ENCODE measurements around the gene STXBP5. TPM values are rescaled to one million over a fixed set of nuclear protein-coding genes. Genes with fewer than 3 reads are reported as not detected.
A peak's percentile ranks its signal among the peaks of the same experiment; 100 is the strongest.

Gene STXBP5
- total and polyA plus RNA-seq, 2 donors = 16.1 to 16.8 TPM

DNA sequence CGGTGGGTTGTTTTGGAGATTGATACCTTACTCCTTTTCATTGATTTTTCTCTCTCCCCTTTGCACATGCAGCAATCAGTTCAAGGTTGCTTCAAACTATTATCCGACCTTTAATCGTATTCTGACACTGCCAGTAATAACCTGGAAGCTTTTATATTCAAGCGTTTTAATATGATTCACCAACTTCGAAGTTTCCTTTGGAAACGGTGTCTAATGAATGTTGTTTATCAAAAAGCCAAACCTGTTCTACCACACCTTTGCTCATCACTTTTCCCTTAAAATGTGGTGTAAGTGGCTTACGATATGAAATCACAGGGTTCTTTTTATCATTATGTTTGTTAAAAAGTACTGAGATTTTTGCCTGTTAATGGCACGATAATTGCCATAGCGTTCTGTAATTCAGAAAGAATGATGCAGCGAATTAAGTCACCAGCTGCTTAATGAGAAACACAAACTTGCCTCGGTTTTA is 660 bp downstream of the STXBP5 start:
- Histone ChIP-seq H3K27me3 (ENCODE audit: control insufficient read depth in 2 of 2, insufficient read depth in 1 of 2, low read length in 1 of 2) (no peaks in the 10 kb centered on the region), H3K4me3 (ENCODE audit: low read length in 2 of 2) (peak overlapping the region; percentile 86 to 95), H3K4me1 (ENCODE audit: control insufficient read depth in 2 of 2, insufficient read depth in 2 of 2, low read length in 2 of 2) (peaks cover 2 to 7% of the 10 kb centered on the region in 2 donors), H3K9me3 (ENCODE audit: control insufficient read depth in 2 of 2, insufficient read depth in 1 of 2, low read length in 1 of 2) (no peaks in the 10 kb centered on the region), H3K27ac (ENCODE audit: low read depth in 1 of 2, low read length in 1 of 2) (no peak overlapping the region), H3K36me3 (ENCODE audit: control insufficient read depth in 2 of 2, insufficient read depth in 2 of 2, low read length in 1 of 2) (no peaks in the 10 kb centered on the region)
- WGBS = 5% methylated on average over 11 of the region's 11 CpGs
- DNase-seq (ENCODE audit: low read depth in 6 of 9, low spot score in 9 of 9) = peak in 1 of 9 donors; percentile 11

DNA sequence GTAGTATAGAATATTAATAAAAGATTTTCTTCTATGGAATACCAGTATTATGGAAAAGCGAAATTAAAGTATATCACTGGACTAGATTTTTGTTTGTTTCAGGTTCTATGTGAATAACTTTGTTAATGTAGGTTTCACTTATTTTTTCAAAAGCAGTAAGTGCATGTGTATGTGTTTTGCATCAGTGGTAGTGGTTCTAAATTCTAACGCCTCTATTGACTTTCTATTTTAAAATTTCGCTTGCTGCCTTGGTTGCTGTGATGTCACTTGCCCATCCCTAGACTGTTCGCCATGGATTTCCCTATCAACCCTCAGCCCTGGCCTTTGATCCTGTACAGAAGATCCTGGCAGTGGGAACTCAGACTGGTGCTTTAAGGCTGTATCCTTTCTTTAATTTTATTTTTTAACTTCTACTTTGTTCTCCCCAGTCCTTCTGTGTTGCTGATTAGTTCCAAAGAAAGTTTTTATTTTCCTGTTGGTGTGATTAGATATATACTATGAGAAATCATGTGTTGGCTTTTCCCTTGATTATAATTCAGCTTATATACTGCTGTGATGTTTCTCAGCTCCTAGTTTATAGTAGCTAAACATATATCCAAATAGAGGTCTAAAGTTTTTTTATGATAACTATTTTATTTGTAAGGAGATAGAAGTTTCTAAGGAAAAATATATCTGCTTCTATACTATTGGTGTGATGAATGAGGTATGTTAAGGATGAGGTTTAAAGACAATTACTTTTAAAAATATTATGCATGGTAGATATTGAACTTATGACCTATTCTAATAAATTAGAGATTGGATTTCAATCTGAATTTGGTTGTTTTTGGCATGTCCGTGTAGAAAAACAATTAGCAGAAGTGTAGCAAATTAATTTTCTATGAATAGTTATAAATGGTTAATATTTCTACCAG is 1.7 kb downstream of the STXBP5 start:
- peaks cover 2 to 7% of the 10 kb centered on the region in 2 donors for H3K4me1 ChIP-seq (ENCODE audit: control insufficient read depth in 2 of 2, insufficient read depth in 2 of 2, low read length in 2 of 2)
- H3K27ac ChIP-seq (ENCODE audit: low read depth in 1 of 2, low read length in 1 of 2) = no peak overlapping the region
- no peaks in the 10 kb centered on the region for H3K27me3 ChIP-seq (ENCODE audit: control insufficient read depth in 2 of 2, insufficient read depth in 1 of 2, low read length in 1 of 2)
- H3K36me3 ChIP-seq (ENCODE audit: control insufficient read depth in 2 of 2, insufficient read depth in 2 of 2, low read length in 1 of 2) = no peaks in the 10 kb centered on the region
- no peak for DNase-seq (ENCODE audit: low read depth in 6 of 9, low spot score in 9 of 9)
- no peaks in the 10 kb centered on the region for H3K9me3 ChIP-seq (ENCODE audit: control insufficient read depth in 2 of 2, insufficient read depth in 1 of 2, low read length in 1 of 2)
- 86% methylated on average over 5 of the region's 5 CpGs for WGBS
- H3K4me3 ChIP-seq (ENCODE audit: low read length in 2 of 2) = peak overlapping the region in 1 of 2 donors; percentile 19

DNA sequence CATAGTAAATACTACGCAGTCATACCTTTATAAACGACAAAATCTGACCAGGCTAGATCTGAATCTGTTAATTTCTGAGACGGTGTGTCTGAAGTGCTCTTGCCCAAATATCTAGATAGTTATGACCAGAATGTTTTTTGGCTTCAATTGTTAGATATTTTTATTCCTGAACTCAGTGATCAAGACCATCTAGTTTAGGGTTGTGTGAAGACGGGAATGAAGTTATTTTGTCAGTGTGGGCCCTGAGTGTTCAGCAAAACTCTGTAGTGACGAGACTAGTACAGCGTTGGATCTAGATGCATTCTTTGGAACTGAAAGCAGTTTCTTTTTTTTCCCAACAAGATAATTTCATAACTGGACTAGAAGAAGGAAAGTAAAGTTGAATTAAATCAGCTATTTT is 3.1 kb downstream of the STXBP5 start:
- Histone ChIP-seq H3K4me1 (ENCODE audit: control insufficient read depth in 2 of 2, insufficient read depth in 2 of 2, low read length in 2 of 2) (peaks cover 2 to 3% of the 10 kb centered on the region in 2 donors), H3K36me3 (ENCODE audit: control insufficient read depth in 2 of 2, insufficient read depth in 2 of 2, low read length in 1 of 2) (no peaks in the 10 kb centered on the region), H3K27me3 (ENCODE audit: control insufficient read depth in 2 of 2, insufficient read depth in 1 of 2, low read length in 1 of 2) (no peaks in the 10 kb centered on the region), H3K27ac (ENCODE audit: low read depth in 1 of 2, low read length in 1 of 2) (no peak overlapping the region), H3K9me3 (ENCODE audit: control insufficient read depth in 2 of 2, insufficient read depth in 1 of 2, low read length in 1 of 2) (no peaks in the 10 kb centered on the region), H3K4me3 (ENCODE audit: low read length in 2 of 2) (no peak overlapping the region)
- WGBS = 99% methylated on average over 6 of the region's 6 CpGs
- no peak for DNase-seq (ENCODE audit: low read depth in 6 of 9, low spot score in 9 of 9)

- H3K27me3 ChIP-seq (ENCODE audit: control insufficient read depth in 2 of 2, insufficient read depth in 1 of 2, low read length in 1 of 2) = no peaks in the 10 kb centered on the region
- no peak for DNase-seq (ENCODE audit: low read depth in 6 of 9, low spot score in 9 of 9)
- no peaks in the 10 kb centered on the region for H3K36me3 ChIP-seq (ENCODE audit: control insufficient read depth in 2 of 2, insufficient read depth in 2 of 2, low read length in 1 of 2)
- H3K9me3 ChIP-seq (ENCODE audit: control insufficient read depth in 2 of 2, insufficient read depth in 1 of 2, low read length in 1 of 2) = no peaks in the 10 kb centered on the region
- no peak overlapping the region for H3K4me3 ChIP-seq (ENCODE audit: low read length in 2 of 2)
- WGBS = 97% methylated on average over 4 of the region's 4 CpGs
- no peak overlapping the region for H3K27ac ChIP-seq (ENCODE audit: low read depth in 1 of 2, low read length in 1 of 2)
- H3K4me1 ChIP-seq (ENCODE audit: control insufficient read depth in 2 of 2, insufficient read depth in 2 of 2, low read length in 2 of 2) = peaks cover 2 to 3% of the 10 kb centered on the region in 2 donors
These were observed 3.9 kb downstream of the STXBP5 start for GRCh38 chr6:147207837-147208754.

DNA sequence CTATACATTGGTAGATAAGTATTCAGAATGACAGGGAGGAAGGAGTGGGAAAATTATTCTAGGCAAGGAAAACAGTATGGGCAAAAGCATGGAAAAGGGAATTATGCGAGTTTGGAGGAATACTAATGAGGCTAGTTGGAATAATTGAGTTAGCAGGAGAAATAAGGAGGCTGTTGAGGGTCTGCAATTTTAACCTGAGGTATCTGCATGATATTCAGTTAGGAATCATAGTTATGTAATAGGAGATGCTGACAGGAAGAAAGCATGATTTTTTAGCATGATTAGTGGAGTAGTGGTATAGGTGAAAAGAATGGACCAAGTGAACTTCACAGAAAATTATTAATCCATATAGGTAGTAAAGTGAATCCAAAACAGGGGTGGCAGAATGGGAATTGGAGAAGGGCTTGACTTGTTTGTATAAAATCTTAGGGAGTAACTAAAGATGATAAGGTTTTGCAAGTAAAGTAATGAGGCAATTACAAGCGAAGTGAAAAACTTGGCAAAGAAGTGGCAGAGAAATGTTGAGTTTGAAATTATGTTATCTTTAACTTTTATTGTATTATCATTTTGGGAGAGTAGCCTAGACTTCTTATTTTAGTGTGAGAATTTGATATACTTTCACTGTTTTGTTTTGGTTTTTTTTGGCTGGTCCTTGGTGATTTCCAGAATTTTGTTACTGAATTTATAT is 5.7 kb downstream of the STXBP5 start:
- Histone ChIP-seq H3K27me3 (ENCODE audit: control insufficient read depth in 2 of 2, insufficient read depth in 1 of 2, low read length in 1 of 2) (no peaks in the 10 kb centered on the region), H3K36me3 (ENCODE audit: control insufficient read depth in 2 of 2, insufficient read depth in 2 of 2, low read length in 1 of 2) (no peaks in the 10 kb centered on the region), H3K4me1 (ENCODE audit: control insufficient read depth in 2 of 2, insufficient read depth in 2 of 2, low read length in 2 of 2) (peaks cover 2 to 3% of the 10 kb centered on the region in 2 donors), H3K9me3 (ENCODE audit: control insufficient read depth in 2 of 2, insufficient read depth in 1 of 2, low read length in 1 of 2) (no peaks in the 10 kb centered on the region), H3K27ac (ENCODE audit: low read depth in 1 of 2, low read length in 1 of 2) (no peak overlapping the region), H3K4me3 (ENCODE audit: low read length in 2 of 2) (no peak overlapping the region)
- 96% methylated on average over 2 of the region's 2 CpGs for WGBS
- DNase-seq (ENCODE audit: low read depth in 6 of 9, low spot score in 9 of 9) = no peak

DNA sequence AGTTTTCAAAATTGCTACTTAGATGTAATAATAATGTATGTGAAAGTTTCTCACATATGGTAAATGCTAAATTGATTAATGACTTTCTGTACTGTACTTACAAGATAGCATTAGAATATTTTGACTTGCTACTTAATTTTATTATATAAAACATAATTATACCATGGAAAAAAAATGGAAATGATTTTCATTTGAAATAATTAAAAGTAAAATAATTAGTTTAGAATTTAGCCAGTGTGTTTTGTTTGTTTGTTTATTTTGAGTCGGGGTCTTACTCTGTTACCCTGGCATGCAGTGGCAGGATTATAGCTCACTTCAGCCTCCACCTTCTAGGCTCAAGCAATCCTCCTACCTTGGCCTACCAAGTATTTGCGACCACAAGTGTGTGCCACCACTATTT is 7.1 kb downstream of the STXBP5 start:
- Histone ChIP-seq H3K4me3 (ENCODE audit: low read length in 2 of 2) (no peak overlapping the region), H3K9me3 (ENCODE audit: control insufficient read depth in 2 of 2, insufficient read depth in 1 of 2, low read length in 1 of 2) (no peaks in the 10 kb centered on the region), H3K27me3 (ENCODE audit: control insufficient read depth in 2 of 2, insufficient read depth in 1 of 2, low read length in 1 of 2) (no peaks in the 10 kb centered on the region), H3K27ac (ENCODE audit: low read depth in 1 of 2, low read length in 1 of 2) (no peak overlapping the region), H3K36me3 (ENCODE audit: control insufficient read depth in 2 of 2, insufficient read depth in 2 of 2, low read length in 1 of 2) (peaks cover 0 to 3% of the 10 kb centered on the region in 2 donors), H3K4me1 (ENCODE audit: control insufficient read depth in 2 of 2, insufficient read depth in 2 of 2, low read length in 2 of 2) (no peaks in the 10 kb centered on the region)
- over 99% methylated on average over 2 of the region's 2 CpGs for WGBS
- DNase-seq (ENCODE audit: low read depth in 6 of 9, low spot score in 9 of 9) = no peak

DNA sequence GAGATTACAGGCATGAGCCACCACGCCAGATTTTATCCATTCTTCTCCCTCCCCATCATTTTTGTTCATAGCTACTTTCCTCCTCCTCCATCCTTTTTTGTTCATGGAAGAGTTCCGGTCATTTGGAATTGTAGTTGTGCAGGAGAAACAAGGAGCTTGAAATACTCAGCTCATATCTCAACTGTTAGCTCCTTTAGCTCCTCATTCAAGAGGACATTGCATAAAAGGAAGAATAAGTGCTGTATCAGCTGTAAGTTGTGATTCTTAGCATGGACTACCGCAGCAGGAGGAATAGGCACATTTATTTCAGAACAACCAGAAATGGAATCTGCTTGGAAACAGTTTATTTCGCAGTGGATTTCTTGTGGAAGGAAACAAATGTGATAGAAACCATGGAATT is 7.6 kb downstream of the STXBP5 start:
- Histone ChIP-seq H3K9me3 (ENCODE audit: control insufficient read depth in 2 of 2, insufficient read depth in 1 of 2, low read length in 1 of 2) (no peaks in the 10 kb centered on the region), H3K4me1 (ENCODE audit: control insufficient read depth in 2 of 2, insufficient read depth in 2 of 2, low read length in 2 of 2) (no peaks in the 10 kb centered on the region), H3K36me3 (ENCODE audit: control insufficient read depth in 2 of 2, insufficient read depth in 2 of 2, low read length in 1 of 2) (peaks cover 0 to 3% of the 10 kb centered on the region in 2 donors), H3K4me3 (ENCODE audit: low read length in 2 of 2) (no peak overlapping the region), H3K27ac (ENCODE audit: low read depth in 1 of 2, low read length in 1 of 2) (no peak overlapping the region), H3K27me3 (ENCODE audit: control insufficient read depth in 2 of 2, insufficient read depth in 1 of 2, low read length in 1 of 2) (no peaks in the 10 kb centered on the region)
- WGBS = 97% methylated on average over 4 of the region's 4 CpGs
- DNase-seq (ENCODE audit: low read depth in 6 of 9, low spot score in 9 of 9) = no peak

DNA sequence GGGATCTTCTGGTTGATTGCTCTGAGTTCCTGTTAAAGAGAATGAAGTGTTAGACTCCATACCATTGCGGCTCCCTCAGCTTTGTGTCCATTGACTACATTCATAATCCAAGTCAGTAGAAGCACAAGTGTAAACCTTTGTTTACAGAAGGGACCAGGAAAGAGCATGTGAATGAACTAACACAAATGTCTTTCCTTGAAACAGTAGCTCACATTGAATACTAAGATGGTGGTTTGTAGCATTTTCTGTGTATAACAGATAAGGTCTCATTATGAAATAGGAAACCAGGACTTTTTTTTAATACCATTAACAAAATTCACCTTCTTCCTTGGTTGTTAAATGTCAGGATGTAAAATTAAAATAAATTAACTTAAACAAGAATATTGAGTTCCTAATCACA is 8.4 kb downstream of the STXBP5 start:
- Histone ChIP-seq H3K4me1 (ENCODE audit: control insufficient read depth in 2 of 2, insufficient read depth in 2 of 2, low read length in 2 of 2) (no peaks in the 10 kb centered on the region), H3K36me3 (ENCODE audit: control insufficient read depth in 2 of 2, insufficient read depth in 2 of 2, low read length in 1 of 2) (peaks cover 0 to 3% of the 10 kb centered on the region in 2 donors), H3K27me3 (ENCODE audit: control insufficient read depth in 2 of 2, insufficient read depth in 1 of 2, low read length in 1 of 2) (no peaks in the 10 kb centered on the region), H3K4me3 (ENCODE audit: low read length in 2 of 2) (no peak overlapping the region), H3K27ac (ENCODE audit: low read depth in 1 of 2, low read length in 1 of 2) (no peak overlapping the region), H3K9me3 (ENCODE audit: control insufficient read depth in 2 of 2, insufficient read depth in 1 of 2, low read length in 1 of 2) (no peaks in the 10 kb centered on the region)
- 98% methylated on average over 1 of the region's 1 CpG for WGBS
- DNase-seq (ENCODE audit: low read depth in 6 of 9, low spot score in 9 of 9) = no peak

All from thymus (tissue), 11 donors.